B cell (primary cell): ENCODE results near the gene ARAP1. TPM values are rescaled to one million over a fixed set of nuclear protein-coding genes. Genes with fewer than 3 reads are reported as not detected.

ENCODE experiments used
- ATAC-seq: fragments of 200-7000 bp; cut with Tn5 transposase; one replicate; pipeline ENCODE4 v1.10.0; 2021; ENCODE audit warnings: low read depth, mild to moderate bottlenecking, moderate number of reproducible peaks, moderate library complexity
- CTCF ChIA-PET: fragments of 350-600 bp; sonication (Branson Sonifier 250); formaldehyde crosslinking; loops from one replicate; lab custom pipeline; 2021; ENCODE audit warnings: antibody characterized with exemption, inconsistent platforms; lab: Charles Lee
- POLR2A ChIA-PET: fragments of 350-600 bp; sonication (Branson Sonifier 250); formaldehyde crosslinking; loops from one replicate; lab custom pipeline; 2021; ENCODE audit warnings: antibody characterized with exemption; lab: Charles Lee
- DNase-seq: peaks from one replicate; pipeline ENCODE4 v3.0.0; 2013
- H2AFZ ChIP-seq: 2 replicates; pipeline ENCODE4 v1.6.1; 2012; ENCODE audit warnings: mild to moderate bottlenecking, low read depth, low read length; ENCODE audit not compliant: insufficient read depth, poor library complexity, severe bottlenecking
- H3K27ac ChIP-seq, 2 donors: 1 replicate in 1 of 2; 2 replicates in 1 of 2; pipeline ENCODE4 v1.5.1; 2012 to 2013; ENCODE audit warnings: low read length in 2 of 2, mild to moderate bottlenecking in 2 of 2, moderate library complexity in 1 of 2
- H3K27me3 ChIP-seq, 4 experiments: fragments of 200-600 bp in 1 of 4; sonication (generic) in 1 of 4; replicated peaks in 1 of 4; 1 replicate in 2 of 4; 2 replicates in 2 of 4; pipeline versions ENCODE4 v1.6.1 to v1.7.0; 2013 to 2016; ENCODE audit warnings: low read length in 3 of 4, mild to moderate bottlenecking in 2 of 4, mixed read lengths in 1 of 4, moderate library complexity in 1 of 4; ENCODE audit not compliant: insufficient read depth in 4 of 4, control insufficient read depth in 3 of 4; ENCODE audit errors: control extremely low read depth in 1 of 4
- H3K36me3 ChIP-seq, 2 experiments: replicated peaks in 1 of 2; 1 replicate in 1 of 2; 2 replicates in 1 of 2; pipeline versions ENCODE4 v1.6.1 to v1.7.1; 2013; ENCODE audit warnings: low read length in 1 of 2; ENCODE audit not compliant: insufficient read depth in 2 of 2, control insufficient read depth in 1 of 2; ENCODE audit errors: control extremely low read depth in 1 of 2, extremely low read depth in 1 of 2
- H3K4me1 ChIP-seq, 2 donors: fragments of 200-600 bp in 1 of 2; sonication (generic) in 1 of 2; 1 replicate in 1 of 2; 2 replicates in 1 of 2; pipeline versions ENCODE4 v1.5.1 to v1.6.1; 2013 to 2017; ENCODE audit warnings: low read length in 2 of 2; ENCODE audit not compliant: control insufficient read depth in 2 of 2, insufficient read depth in 2 of 2
- H3K4me2 ChIP-seq: replicated peaks from 2 replicates; pipeline ENCODE3; 2012; ENCODE audit warnings: mild to moderate bottlenecking, low read depth, low read length; ENCODE audit not compliant: poor library complexity, severe bottlenecking
- H3K4me3 ChIP-seq, 5 experiments: fragments of 200-600 bp in 1 of 5; sonication (generic) in 1 of 5; 1 replicate in 3 of 5; 2 replicates in 2 of 5; pipeline versions ENCODE4 v1.5.1 to v1.7.0; 2011 to 2016; ENCODE audit warnings: low read length in 4 of 5, mild to moderate bottlenecking in 4 of 5, low read depth in 2 of 5, control low read depth in 1 of 5, moderate library complexity in 1 of 5; ENCODE audit not compliant: insufficient read depth in 1 of 5; ENCODE audit errors: control extremely low read depth in 1 of 5, extremely low read depth in 1 of 5
- H3K79me2 ChIP-seq: fragments of 200-600 bp; sonication (generic); one replicate; pipeline ENCODE4 v1.6.0; 2016; ENCODE audit warnings: low read length; ENCODE audit not compliant: control insufficient read depth, insufficient read depth
- H3K9ac ChIP-seq: fragments of 200-600 bp; sonication (generic); 2 replicates; pipeline ENCODE4 v1.6.1; 2017; ENCODE audit warnings: mild to moderate bottlenecking, low read length, moderate library complexity
- H3K9me3 ChIP-seq, 3 donors: one replicate each; pipeline versions ENCODE4 v1.6.1 to v1.7.1; 2013; ENCODE audit warnings: low read length in 2 of 3; ENCODE audit not compliant: control insufficient read depth in 2 of 3, insufficient read depth in 1 of 3; ENCODE audit errors: control extremely low read depth in 1 of 3
- H4K20me1 ChIP-seq: 2 replicates; pipeline ENCODE4 v1.6.0; 2012; ENCODE audit warnings: mild to moderate bottlenecking, low read length; ENCODE audit not compliant: insufficient read depth, control insufficient read depth, poor library complexity, severe bottlenecking
- H3K27ac Mint-ChIP-seq: one replicate; pipeline ENCODE4 v1.8.0; 2021; ENCODE audit warnings: mixed read lengths
- H3K27me3 Mint-ChIP-seq: one replicate; pipeline ENCODE4 v1.8.0; 2021; ENCODE audit warnings: mixed read lengths
- H3K4me1 Mint-ChIP-seq: one replicate; pipeline ENCODE4 v1.8.0; 2021; ENCODE audit warnings: mixed read lengths
- H3K4me3 Mint-ChIP-seq: one replicate; pipeline ENCODE4 v1.8.0; 2021; ENCODE audit warnings: mixed read lengths
- H3K9me3 Mint-ChIP-seq: one replicate; pipeline ENCODE4 v1.8.0; 2022; ENCODE audit warnings: mixed read lengths; ENCODE audit not compliant: insufficient read depth
- CTCF ChIP-seq: fragments of 200-600 bp; IDR thresholded peaks from one replicate; pipeline ENCODE4 v1.8.0; 2022; ENCODE audit warnings: antibody characterized with exemption, mild to moderate bottlenecking
- EZH2 ChIP-seq: IDR thresholded peaks from 2 replicates; pipeline ENCODE4 v1.6.1; 2012; ENCODE audit warnings: borderline replicate concordance, low read depth, mild to moderate bottlenecking, moderate library complexity, low read length; ENCODE audit not compliant: insufficient read depth, poor library complexity, severe bottlenecking
- WGBS: methylation state at CpG from one replicate; pipeline ENCODE4 v1.1.5; 2013; ENCODE audit warnings: missing lambda C conversion rate; ENCODE audit not compliant: insufficient coverage; 5-methylcytosine and 5-hydroxymethylcytosine counted together
- intact Hi-C: fragments of 100-400 bp; cut with micrococcal nuclease; formaldehyde crosslinking; loops from one replicate; pipeline ENCODE4 v1.10.0; 2022
- polyA plus RNA-seq: library from polyadenylated mRNA; depleted of rRNA; stranded (reverse); fragments of >200 nt; gene quantifications from 2 replicates; pipeline ENCODE4 v1.2.3, GENCODE V29; 2012
- total RNA-seq, 2 donors: library from RNA; stranded (reverse); fragments of 120-200 nt in 1 of 2; gene quantifications; 1 replicate in 1 of 2; 2 replicates in 1 of 2; pipeline versions ENCODE4 v1.2.3 to v1.2.4, GENCODE V29; 2013 to 2022

ARAP1 gene
- total and polyA plus RNA-seq, 2 donors (not counting 1 experiment from before 2014, with no cell fraction given), result 143 to 242 TPM

- H3K4me1 ChIP-seq, result peaks cover 13 to 16% of the 10 kb centered on the region in 2 donors
- Mint-ChIP-seq H3K27ac (no peak overlapping the region), H3K27me3 (peaks cover 18% of the 10 kb centered on the region), H3K9me3 (no peaks in the 10 kb centered on the region), H3K4me1 (peaks cover 4% of the 10 kb centered on the region), H3K4me3 (peak overlapping the region; percentile 79)
- no peak overlapping the region for H3K27ac ChIP-seq
- WGBS, result 2% methylated on average over 66 of the region's 85 CpGs
- H3K9me3 ChIP-seq, result peaks cover 0 to 6% (median 0%) of the 10 kb centered on the region in 3 donors
- CTCF ChIA-PET, result interaction anchor here (1.0 to 9.6 kb wide), 6 partner anchors 20 to 1235 kb away, joined by 3 to 152 read pairs (median 4); no protein-coding TSS in a partner anchor
- H2AFZ ChIP-seq, result peak overlapping the region; percentile 80
- intact Hi-C loops, result no loop called here
- H3K4me2 ChIP-seq, result peak overlapping the region; percentile 94
- TF ChIP-seq EZH2, result no peak
- TF ChIP-seq CTCF, result no peak
- peak overlapping the region in 4 of 5 experiments; percentile 27 to 54 (median 36) for H3K4me3 ChIP-seq
- peaks cover 0 to 58% (median 22%) of the 10 kb centered on the region in 4 experiments for H3K27me3 ChIP-seq
- POLR2A ChIA-PET, result no interaction called here
- DNase-seq (peak; percentile 48), ATAC-seq (peak; percentile 26)
- H4K20me1 ChIP-seq, result no peaks in the 10 kb centered on the region
- H3K79me2 ChIP-seq, result no peaks in the 10 kb centered on the region
- H3K9ac ChIP-seq, result peak overlapping the region; percentile 53
- H3K36me3 ChIP-seq, result no peaks in the 10 kb centered on the region
Measured at GRCh38 chr11:72642043-72642883, 109.9 kb downstream of the ARAP1 start.
